Stimulated activated CD8-positive, alpha-beta memory T cell treated with anti-CD3 and anti-CD28 coated beads, Interleukin-2, amount 100 ng/mL, for 48 hours (primary cell): ENCODE measurements around the gene LGALS12.
"Not testable (repeated sequence)": the region's sequence is repeated elsewhere in the genome, so short reads cannot be mapped to it uniquely, and the experiment has no call there.

Source experiments
- DNase-seq, 2 donors: peaks; one replicate each; pipeline ENCODE4 v3.0.0-alpha.2; 2020; ENCODE audit warnings: low read depth in 2 of 2

Gene LGALS12

GRCh38 chr11:63504933-63505586 is 824 bp upstream of the LGALS12 start:
- no peak for DNase-seq

DNA sequence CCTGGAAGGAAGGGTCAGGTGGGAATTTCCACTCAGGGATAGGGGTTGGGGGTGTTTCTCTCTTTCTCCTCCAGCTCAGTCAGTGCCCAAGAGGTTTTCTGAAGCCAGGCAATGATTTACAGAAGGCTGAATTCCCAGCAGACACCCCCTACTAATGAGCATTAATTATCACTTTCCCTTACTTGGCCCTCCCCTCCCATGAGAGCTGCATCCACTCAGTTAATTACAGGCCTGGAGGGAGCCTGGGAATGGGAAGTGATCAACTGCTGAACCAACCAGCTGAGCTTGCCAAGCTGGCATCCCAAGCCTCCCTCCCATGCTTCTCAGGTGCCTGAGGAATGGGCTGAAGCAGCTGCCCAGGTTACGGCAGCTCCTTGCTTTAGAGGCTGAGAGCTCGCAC is 992 bp downstream of the LGALS12 start:
- no peak for DNase-seq

DNA sequence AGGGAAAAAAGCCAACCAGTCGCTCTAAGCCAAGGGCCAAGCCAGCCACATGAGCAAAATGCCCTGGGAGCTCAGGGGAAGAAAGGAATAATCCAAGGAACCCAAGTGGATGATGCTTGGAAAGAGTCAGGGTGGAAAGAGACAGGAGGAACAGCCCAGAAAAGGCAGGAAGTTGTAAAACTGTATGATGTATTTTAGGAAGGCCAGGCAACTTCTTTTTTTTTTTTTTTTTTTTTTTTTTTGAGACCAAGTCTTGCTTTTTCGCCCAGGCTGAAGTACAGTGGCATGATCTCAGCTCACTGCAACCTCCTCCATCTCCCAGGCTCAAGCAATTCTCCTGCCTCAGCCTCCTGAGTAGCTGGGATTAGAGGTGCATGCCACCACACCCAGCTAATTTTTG is 1.6 kb downstream of the LGALS12 start:
- no peak for DNase-seq

GRCh38 chr11:63508009-63508408 is 2.1 kb downstream of the LGALS12 start:
- no peak for DNase-seq

DNA sequence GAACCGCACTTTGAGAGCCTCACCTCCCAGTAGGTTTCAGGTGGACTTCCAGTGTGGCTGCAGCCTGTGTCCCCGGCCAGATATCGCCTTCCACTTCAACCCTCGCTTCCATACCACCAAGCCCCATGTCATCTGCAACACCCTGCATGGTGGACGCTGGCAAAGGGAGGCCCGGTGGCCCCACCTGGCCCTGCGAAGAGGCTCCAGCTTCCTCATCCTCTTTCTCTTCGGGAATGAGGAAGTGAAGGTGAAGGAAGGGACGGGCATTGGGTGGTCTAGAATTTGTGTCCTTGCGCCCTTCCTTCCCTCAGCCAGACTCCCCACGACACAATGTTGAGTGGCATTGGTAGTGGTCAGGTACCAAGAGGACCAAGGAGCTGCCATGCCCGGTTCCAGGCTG is 2.9 kb downstream of the LGALS12 start:
- DNase-seq: no peak

DNA sequence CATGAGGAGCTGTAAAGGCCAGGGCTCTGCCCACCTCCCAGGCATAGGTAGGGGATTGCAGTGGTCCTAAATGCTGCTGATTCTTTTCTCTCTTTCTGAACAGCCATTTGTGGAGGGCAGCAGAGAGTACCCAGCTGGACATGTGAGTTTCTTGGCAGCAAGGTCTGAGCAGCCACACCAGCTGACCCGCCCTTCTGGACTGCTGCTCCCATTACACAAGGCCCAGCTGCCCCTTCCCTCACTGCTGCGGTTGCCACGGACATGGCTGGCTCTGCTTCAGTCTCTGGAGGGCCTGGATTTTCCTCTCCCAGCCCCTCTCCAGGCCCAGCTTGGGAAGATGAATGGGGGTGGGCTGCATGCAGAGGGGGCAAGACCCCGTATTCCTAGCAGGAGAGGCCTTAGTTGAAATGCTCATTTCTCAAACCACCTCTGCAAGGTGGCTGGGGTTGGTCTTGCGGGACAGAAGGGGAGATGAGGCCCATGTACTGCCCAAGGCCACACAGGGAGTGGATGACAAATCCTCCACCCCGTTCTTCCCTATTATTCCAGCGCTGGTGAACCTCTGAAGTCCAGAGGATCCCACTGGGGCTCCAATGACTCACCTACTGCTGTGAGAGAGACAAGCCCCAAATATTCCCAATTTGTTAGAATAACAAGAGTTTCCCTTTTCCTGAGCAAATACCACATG is 4.6 kb downstream of the LGALS12 start:
- no peak for DNase-seq

DNA sequence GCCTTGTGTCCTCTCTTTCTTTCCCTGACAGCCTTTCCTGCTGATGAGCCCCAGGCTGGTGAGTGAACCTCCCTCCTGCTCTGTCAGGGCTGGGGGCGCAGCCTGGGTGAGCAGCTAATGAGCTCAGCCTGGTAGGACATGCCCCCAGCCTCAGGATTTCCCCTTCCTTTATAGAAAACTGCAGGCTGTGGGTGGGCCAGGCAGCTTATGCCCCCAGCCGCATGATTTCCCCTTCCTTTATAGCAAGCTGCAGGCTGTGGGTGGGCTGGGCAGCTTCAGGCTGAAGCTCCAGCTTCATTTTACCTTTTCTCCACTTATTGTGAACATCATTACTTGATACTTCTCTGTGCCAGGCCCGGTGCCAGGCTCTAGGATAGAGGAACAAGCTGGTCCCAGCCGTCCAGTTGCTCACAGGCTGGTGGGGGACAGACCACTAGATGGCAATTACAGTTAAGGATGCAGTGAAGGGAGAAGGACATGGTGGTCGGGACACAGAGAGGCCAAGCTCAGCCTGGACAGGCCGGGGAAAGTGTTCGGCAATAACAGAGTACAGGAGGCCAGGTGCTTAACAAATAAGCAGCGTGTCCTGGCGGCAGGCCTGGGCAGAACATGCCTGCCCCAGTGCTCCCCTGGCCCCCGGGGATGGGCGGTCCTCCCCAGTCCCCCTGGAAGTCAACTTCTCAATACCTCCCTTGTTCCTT is 5.3 kb downstream of the LGALS12 start:
- no peak for DNase-seq

GRCh38 chr11:63512816-63513215 is 6.9 kb downstream of the LGALS12 start:
- no peak for DNase-seq

GRCh38 chr11:63516109-63516508 is 10.2 kb downstream of the LGALS12 start:
- DNase-seq: no peak

- DNase-seq: no peak
Observed at GRCh38 chr11:63517156-63517555, 11.3 kb downstream of the LGALS12 start.

DNA sequence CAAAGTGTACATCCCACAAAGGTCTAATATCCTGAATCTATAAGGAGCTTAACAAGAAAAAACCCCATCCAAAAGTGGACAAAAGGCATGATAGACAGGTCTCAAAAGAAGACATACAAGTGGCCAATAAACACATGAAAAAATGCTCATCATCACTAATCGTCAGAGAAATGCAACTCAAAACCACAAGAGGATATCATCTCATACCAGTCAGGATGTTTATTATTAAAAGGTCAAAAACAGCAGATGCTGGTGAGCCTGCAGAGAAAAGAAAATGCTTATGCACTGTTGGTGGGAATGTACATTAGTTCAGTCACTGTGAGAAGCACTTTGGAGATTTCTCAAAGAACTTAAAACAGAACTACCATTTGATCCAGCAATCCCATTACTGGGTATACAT is 12.7 kb downstream of the LGALS12 start:
- DNase-seq: no peak

- no peak for DNase-seq
Observed at GRCh38 chr11:63520606-63521170, 14.8 kb downstream of the LGALS12 start.

GRCh38 chr11:63521896-63522295 is 16.0 kb downstream of the LGALS12 start:
- no peak for DNase-seq

- DNase-seq: no peak
Observed at GRCh38 chr11:63523151-63523550, 17.3 kb downstream of the LGALS12 start.

DNA sequence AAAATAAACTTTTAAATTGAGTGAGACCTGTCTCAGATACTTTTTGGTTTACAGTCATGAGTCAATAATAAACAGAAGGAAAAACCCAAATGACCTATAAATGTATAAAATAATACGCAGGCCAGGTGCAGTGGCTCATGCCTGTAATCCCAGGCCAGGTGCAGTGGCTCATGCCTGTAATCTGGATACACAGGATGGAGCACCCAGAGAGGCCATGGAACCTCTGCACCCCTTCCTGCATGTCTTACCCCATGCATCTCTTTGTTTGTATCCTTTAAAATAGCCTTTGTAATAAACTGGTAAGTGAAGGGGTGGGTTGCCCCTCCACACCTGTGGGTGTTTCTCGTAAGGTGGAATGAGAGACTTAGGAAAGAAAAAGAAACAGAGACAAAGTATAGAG is 21.8 kb downstream of the LGALS12 start:
- DNase-seq: no peak

DNA sequence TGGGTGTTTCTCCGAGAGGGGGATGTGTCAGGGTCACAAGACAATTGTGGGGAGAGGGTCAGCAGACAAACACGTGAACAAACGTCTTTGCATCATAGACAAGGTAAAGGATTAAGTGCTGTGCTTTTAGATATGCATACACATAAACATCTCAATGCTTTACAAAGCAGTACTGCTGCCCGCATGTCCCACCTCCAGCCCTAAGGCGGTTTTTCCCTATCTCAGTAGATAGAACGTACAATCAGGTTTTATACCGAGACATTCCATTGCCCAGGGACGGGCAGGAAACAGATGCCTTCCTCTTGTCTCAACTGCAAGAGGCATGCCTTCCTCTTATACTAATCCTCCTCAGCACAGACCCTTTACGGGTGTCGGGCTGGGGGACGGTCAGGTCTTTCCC is 22.3 kb downstream of the LGALS12 start:
- not testable (repeated sequence) for DNase-seq

DNA sequence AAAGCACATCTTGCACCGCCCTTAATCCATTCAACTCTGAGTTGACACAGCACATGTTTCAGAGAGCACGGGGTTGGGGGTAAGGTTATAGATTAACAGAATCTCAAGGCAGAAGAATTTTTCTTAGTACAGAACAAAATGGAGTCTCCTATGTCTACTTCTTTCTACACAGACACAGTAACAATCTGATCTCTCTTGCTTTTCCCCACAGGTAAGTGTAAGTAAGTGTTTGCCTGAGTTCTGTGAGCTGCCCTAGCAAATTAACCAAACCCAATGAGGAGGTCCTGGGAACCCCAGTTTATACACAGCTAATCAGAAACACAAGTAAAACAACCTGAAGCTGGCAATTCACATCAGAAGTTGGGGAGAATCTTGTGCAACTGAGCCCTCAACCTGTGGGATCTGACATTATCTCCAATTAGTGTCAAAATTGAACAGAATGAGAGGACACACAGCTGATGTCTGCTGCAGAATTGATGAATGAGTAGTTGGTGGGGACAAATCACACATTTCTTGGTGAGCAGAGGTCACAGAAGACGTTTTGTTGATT is 22.9 kb downstream of the LGALS12 start:
- DNase-seq: not testable (repeated sequence)

DNA sequence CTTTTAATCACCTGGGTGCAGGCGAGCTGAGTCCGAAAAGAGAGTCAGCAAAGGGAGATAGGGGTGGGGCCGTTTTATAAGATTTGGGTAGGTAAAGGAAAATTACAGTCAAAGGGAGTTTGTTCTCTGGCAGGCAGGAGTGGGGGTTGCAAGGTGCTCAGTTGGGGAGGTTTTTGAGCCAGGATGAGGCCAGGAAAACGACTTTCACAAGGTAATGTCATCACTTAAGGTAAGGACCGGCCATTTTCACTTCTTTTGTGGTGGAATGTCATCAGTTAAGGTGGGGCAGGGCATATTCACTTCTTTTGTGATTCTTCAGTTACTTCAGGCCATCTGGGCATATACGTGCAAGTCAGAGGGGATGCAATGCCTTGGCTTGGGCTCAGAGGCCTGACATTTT is 23.5 kb downstream of the LGALS12 start:
- not testable (repeated sequence) for DNase-seq

GRCh38 chr11:63530021-63530420 is 24.1 kb downstream of the LGALS12 start:
- no peak for DNase-seq

GRCh38 chr11:63531074-63531792 is 25.3 kb downstream of the LGALS12 start:
- not testable (repeated sequence) for DNase-seq

- DNase-seq: no peak
Observed at GRCh38 chr11:63532117-63532516, 26.2 kb downstream of the LGALS12 start.
